ENCODE data around the gene KRTAP11-1. TPM values are rescaled to one million over a fixed set of nuclear protein-coding genes. Genes with fewer than 3 reads are reported as not detected.

The KRTAP11-1 gene
- polyA plus RNA-seq (2012; ENCODE audit: insufficient read depth, insufficient read length) = not detected

- no peak for DNase-seq (ENCODE audit: low read depth, low spot score)
- no peak within 1 kb of the TSS for H3K4me3 ChIP-seq (ENCODE audit: low read length)
These were observed at the start of gene KRTAP11-1 for GRCh38 chr21:30881480-30881879. Gene KRTAP11-1, minus strand, starts transcription at chr21:30881580. Its CDS starts 56 bp downstream, at chr21:30881524.

- no peak for DNase-seq (ENCODE audit: low read depth, low spot score)
- H3K4me3 ChIP-seq (ENCODE audit: low read length) = no peak overlapping the region
These were observed 42.8 kb upstream of the KRTAP11-1 start for GRCh38 chr21:30924146-30924700.

GRCh38 chr21:30921129-30921528 is 39.7 kb upstream of the KRTAP11-1 start:
- no peak for DNase-seq (ENCODE audit: low read depth, low spot score)
- H3K4me3 ChIP-seq (ENCODE audit: low read length) = no peak overlapping the region

GRCh38 chr21:30917557-30917956 is 36.2 kb upstream of the KRTAP11-1 start:
- no peak for DNase-seq (ENCODE audit: low read depth, low spot score)
- H3K4me3 ChIP-seq (ENCODE audit: low read length) = no peak overlapping the region

- DNase-seq (ENCODE audit: low read depth, low spot score) = no peak
- H3K4me3 ChIP-seq (ENCODE audit: low read length) = no peak overlapping the region
These were observed 19.5 kb upstream of the KRTAP11-1 start for GRCh38 chr21:30900881-30901280.

GRCh38 chr21:30882866-30883597 is 1.7 kb upstream of the KRTAP11-1 start:
- DNase-seq (ENCODE audit: low read depth, low spot score) = no peak
- no peak overlapping the region for H3K4me3 ChIP-seq (ENCODE audit: low read length)

- DNase-seq (ENCODE audit: low read depth, low spot score) = no peak
- no peak overlapping the region for H3K4me3 ChIP-seq (ENCODE audit: low read length)
These were observed 466 bp downstream of the KRTAP11-1 start for GRCh38 chr21:30880914-30881313.

- no peak for DNase-seq (ENCODE audit: low read depth, low spot score)
These were observed 6.9 kb downstream of the KRTAP11-1 start for GRCh38 chr21:30874526-30874925.

GRCh38 chr21:30847627-30848500 is 33.5 kb downstream of the KRTAP11-1 start:
- no peak for DNase-seq (ENCODE audit: low read depth, low spot score)
- no peak overlapping the region for H3K4me3 ChIP-seq (ENCODE audit: low read length)

More at GRCh38 chr21:30874526-30874925, 6.9 kb downstream of the KRTAP11-1 start:
- H3K4me3 ChIP-seq (ENCODE audit: low read length) = no peak overlapping the region

- no peak overlapping the region for H3K4me3 ChIP-seq (ENCODE audit: low read length)
- DNase-seq (ENCODE audit: low read depth, low spot score) = peak; percentile 1
These were observed 38.4 kb downstream of the KRTAP11-1 start for GRCh38 chr21:30842990-30843389.

- no peak overlapping the region for H3K4me3 ChIP-seq (ENCODE audit: low read length)
- peak; percentile 28 for DNase-seq (ENCODE audit: low read depth, low spot score)
These were observed 42.1 kb downstream of the KRTAP11-1 start for GRCh38 chr21:30839304-30839703.

GRCh38 chr21:30838536-30838935 is 42.8 kb downstream of the KRTAP11-1 start:
- DNase-seq (ENCODE audit: low read depth, low spot score) = no peak
- H3K4me3 ChIP-seq (ENCODE audit: low read length) = no peak overlapping the region

- DNase-seq (ENCODE audit: low read depth, low spot score) = peak; percentile 19
- H3K4me3 ChIP-seq (ENCODE audit: low read length) = no peak overlapping the region
These were observed 50.1 kb downstream of the KRTAP11-1 start for GRCh38 chr21:30831194-30831765.
